Cerebellar nuclear complex (tissue), 1 donor: ENCODE measurements around the gene ZBTB16.

ENCODE experiments used
- DNase-seq, 2 experiments: peaks; one replicate each; lab custom pipeline; 2025; lab: John Stamatoyannopoulos, UW

The ZBTB16 gene

GRCh38 chr11:114260483-114260882 lies 201.0 kb downstream of the ZBTB16 start:
- no peak for DNase-seq

- DNase-seq: no peak
Measured at GRCh38 chr11:114261791-114262190, 202.3 kb downstream of the ZBTB16 start.

- peak in 1 of 2 experiments; percentile 28 for DNase-seq
Measured at GRCh38 chr11:114262681-114263512, 203.4 kb downstream of the ZBTB16 start.

- no peak for DNase-seq
Measured at GRCh38 chr11:114263513-114264170, 204.1 kb downstream of the ZBTB16 start.

GRCh38 chr11:114264381-114264780 lies 204.9 kb downstream of the ZBTB16 start:
- no peak for DNase-seq

GRCh38 chr11:114265122-114265878 lies 205.8 kb downstream of the ZBTB16 start:
- no peak for DNase-seq

- DNase-seq: no peak
Measured at GRCh38 chr11:114269498-114269897, 210.0 kb downstream of the ZBTB16 start.

- no peak for DNase-seq
Measured at GRCh38 chr11:114270531-114271270, 211.2 kb downstream of the ZBTB16 start.

- no peak for DNase-seq
Measured at GRCh38 chr11:114271316-114271715, 211.8 kb downstream of the ZBTB16 start.

- no peak for DNase-seq
Measured at GRCh38 chr11:114272311-114272710, 212.8 kb downstream of the ZBTB16 start.

GRCh38 chr11:114273071-114273470 lies 213.6 kb downstream of the ZBTB16 start:
- DNase-seq: no peak

- DNase-seq: no peak
Measured at GRCh38 chr11:114273890-114274635, 214.6 kb downstream of the ZBTB16 start.

- DNase-seq: no peak
Measured at GRCh38 chr11:114274637-114275036, 215.1 kb downstream of the ZBTB16 start.

GRCh38 chr11:114275280-114275679 lies 215.8 kb downstream of the ZBTB16 start:
- peak in 1 of 2 experiments; percentile 34 for DNase-seq

- DNase-seq: no peak
Measured at GRCh38 chr11:114276077-114276476, 216.6 kb downstream of the ZBTB16 start.

GRCh38 chr11:114277637-114278341 lies 218.3 kb downstream of the ZBTB16 start:
- DNase-seq: no peak

GRCh38 chr11:114278342-114279065 lies 219.0 kb downstream of the ZBTB16 start:
- DNase-seq: no peak

- no peak for DNase-seq
Measured at GRCh38 chr11:114279792-114280546, 220.5 kb downstream of the ZBTB16 start.

GRCh38 chr11:114280696-114281095 lies 221.2 kb downstream of the ZBTB16 start:
- DNase-seq: no peak
